Tibial nerve (tissue), 4 donors: ENCODE data around the gene TMEM170B. TPM values are rescaled to one million over a fixed set of nuclear protein-coding genes. Genes with fewer than 3 reads are reported as not detected.
A peak's percentile ranks its signal among the peaks of the same experiment; 100 is the strongest.

ENCODE experiments used
- DNase-seq, 2 donors: peaks; one replicate each; pipeline ENCODE4 v3.0.0-alpha.2; 2019; ENCODE audit warnings: low spot score in 2 of 2
- H3K27ac ChIP-seq, 4 donors: fragments of 200-600 bp; sonication (generic) in 3 of 4; one replicate each; pipeline ENCODE4 v1.5.1; 2017 to 2019; ENCODE audit warnings: mild to moderate bottlenecking in 1 of 4
- H3K27me3 ChIP-seq, 2 donors: fragments of 200-600 bp; sonication (generic) in 1 of 2; one replicate each; pipeline versions ENCODE4 v1.5.1 to v1.6.0; 2017 to 2019
- H3K36me3 ChIP-seq, 3 donors: fragments of 200-600 bp; sonication (generic); one replicate each; pipeline ENCODE4 v1.5.1; 2018 to 2019
- H3K4me1 ChIP-seq, 4 donors: fragments of 200-600 bp; sonication (generic) in 3 of 4; one replicate each; pipeline ENCODE4 v1.5.1; 2017 to 2019
- H3K4me3 ChIP-seq, 4 donors: fragments of 200-600 bp; sonication (generic) in 3 of 4; one replicate each; pipeline ENCODE4 v1.5.1; 2017 to 2019; ENCODE audit warnings: mild to moderate bottlenecking in 1 of 4, moderate library complexity in 1 of 4
- H3K9me3 ChIP-seq, 4 donors: fragments of 200-600 bp; sonication (generic) in 3 of 4; one replicate each; pipeline ENCODE4 v1.5.1; 2017 to 2019
- CTCF ChIP-seq, 5 experiments: fragments of 200-600 bp in 3 of 5; fragments of 450-650 bp in 2 of 5; sonication (generic) in 3 of 5; IDR thresholded peaks; one replicate each; pipeline ENCODE4 v1.5.1; 2016 to 2019; ENCODE audit warnings: antibody characterized with exemption in 5 of 5, mild to moderate bottlenecking in 3 of 5, moderate library complexity in 2 of 5
- EP300 ChIP-seq, 2 donors: sonication (generic); formaldehyde crosslinking; IDR thresholded peaks; one replicate each; pipeline ENCODE4 v1.6.1; 2017; ENCODE audit warnings: antibody characterized with exemption in 2 of 2, mild to moderate bottlenecking in 1 of 2
- POLR2A ChIP-seq, 2 donors: fragments of 450-650 bp; IDR thresholded peaks; one replicate each; pipeline ENCODE4 v1.6.1; 2017; ENCODE audit warnings: antibody characterized with exemption in 2 of 2, mild to moderate bottlenecking in 2 of 2, moderate library complexity in 2 of 2
- WGBS, 2 donors: methylation state at CpG; one replicate each; pipeline ENCODE4 v1.1.5; 2018; 5-methylcytosine and 5-hydroxymethylcytosine counted together
- total RNA-seq, 4 donors: library from RNA; depleted of rRNA; stranded (reverse); fragments of >200 nt; gene quantifications; one replicate each; pipeline ENCODE4 v1.1.0, GENCODE V29; 2016

Gene TMEM170B
- total RNA-seq, 4 donors from 2014 or later = 6.1 to 8.7 (median 7.4) TPM

GRCh38 chr6:11585426-11586016, 48.0 kb downstream of the TMEM170B start:
- Histone ChIP-seq H3K4me3 (no peak overlapping the region), H3K9me3 (no peaks in the 10 kb centered on the region), H3K36me3 (no peaks in the 10 kb centered on the region), H3K27me3 (no peaks in the 10 kb centered on the region), H3K27ac (no peak overlapping the region), H3K4me1 (peaks cover 0 to 20% (median 5%) of the 10 kb centered on the region in 4 donors)
- no peak for DNase-seq
- 15 to 30% methylated on average over 1 of the region's 1 CpG for WGBS, 2 donors
- TF ChIP-seq CTCF (IDR thresholded peaks at IDR 0.05) (peak in 4 of 5 experiments; percentile 48 to 69 (median 63)), EP300 (IDR thresholded peaks at IDR 0.05) (no peak)

GRCh38 chr6:11586117-11586516, 48.6 kb downstream of the TMEM170B start:
- H3K36me3 ChIP-seq = no peaks in the 10 kb centered on the region
- no peak for TF ChIP-seq CTCF (IDR thresholded peaks at IDR 0.05)
- TF ChIP-seq EP300 (IDR thresholded peaks at IDR 0.05) = no peak
- TF ChIP-seq POLR2A (IDR thresholded peaks at IDR 0.05) = no peak
- WGBS, 2 donors = 72 to 73% methylated on average over 4 of the region's 4 CpGs

GRCh38 chr6:11586536-11586935, 49.0 kb downstream of the TMEM170B start:
- H3K36me3 ChIP-seq = no peaks in the 10 kb centered on the region
- no peak overlapping the region for H3K27ac ChIP-seq
- peaks cover 0 to 23% (median 5%) of the 10 kb centered on the region in 4 donors for H3K4me1 ChIP-seq
- DNase-seq = no peak
- 36 to 40% methylated on average over 7 of the region's 7 CpGs for WGBS, 2 donors
- H3K27me3 ChIP-seq = no peaks in the 10 kb centered on the region
- H3K9me3 ChIP-seq = no peaks in the 10 kb centered on the region
- no peak overlapping the region for H3K4me3 ChIP-seq
- no peak for TF ChIP-seq CTCF (IDR thresholded peaks at IDR 0.05)
- no peak for TF ChIP-seq POLR2A (IDR thresholded peaks at IDR 0.05)
- no peak for TF ChIP-seq EP300 (IDR thresholded peaks at IDR 0.05)

More at GRCh38 chr6:11586117-11586516, 48.6 kb downstream of the TMEM170B start:
- H3K4me1 ChIP-seq = peaks cover 0 to 23% (median 5%) of the 10 kb centered on the region in 4 donors
- no peak for DNase-seq
- H3K27me3 ChIP-seq = no peaks in the 10 kb centered on the region
- H3K4me3 ChIP-seq = no peak overlapping the region
- H3K9me3 ChIP-seq = no peaks in the 10 kb centered on the region
- no peak overlapping the region for H3K27ac ChIP-seq

- TF ChIP-seq POLR2A (IDR thresholded peaks at IDR 0.05) (no peak), CTCF (IDR thresholded peaks at IDR 0.05) (no peak), EP300 (IDR thresholded peaks at IDR 0.05) (no peak)
Observed at GRCh38 chr6:11589261-11589660, 51.7 kb downstream of the TMEM170B start.

GRCh38 chr6:11592294-11592906, 54.9 kb downstream of the TMEM170B start:
- Histone ChIP-seq H3K27ac (peak overlapping the region in 1 of 4 donors; percentile 51), H3K9me3 (no peaks in the 10 kb centered on the region), H3K4me1 (peaks cover 0 to 18% (median 0%) of the 10 kb centered on the region in 4 donors), H3K36me3 (no peaks in the 10 kb centered on the region), H3K27me3 (no peaks in the 10 kb centered on the region), H3K4me3 (no peak overlapping the region)
- TF ChIP-seq EP300 (IDR thresholded peaks at IDR 0.05) (peak in 1 of 2 donors; percentile 22), POLR2A (IDR thresholded peaks at IDR 0.05) (no peak)
- no peak for DNase-seq
- 53 to 59% methylated on average over 8 of the region's 8 CpGs for whole genome bisulfite sequencing, 2 donors

More at GRCh38 chr6:11589261-11589660, 51.7 kb downstream of the TMEM170B start:
- H3K27me3 ChIP-seq = no peaks in the 10 kb centered on the region
- H3K36me3 ChIP-seq = no peaks in the 10 kb centered on the region
- H3K27ac ChIP-seq = peak overlapping the region in 1 of 4 donors; percentile 12
- H3K4me3 ChIP-seq = no peak overlapping the region
- 67 to 73% methylated on average over 3 of the region's 3 CpGs for WGBS, 2 donors
- DNase-seq = no peak
- H3K4me1 ChIP-seq = peaks cover 0 to 27% (median 5%) of the 10 kb centered on the region in 4 donors
- no peaks in the 10 kb centered on the region for H3K9me3 ChIP-seq
